HepG2 (cell line): ENCODE results near the gene MPO. TPM values are rescaled to one million over a fixed set of nuclear protein-coding genes. Genes with fewer than 3 reads are reported as not detected.

ENCODE experiments used
- ATAC-seq: fragments of 200-7000 bp; cut with Tn5 transposase; 3 replicates; pipeline ENCODE4 v1.9.1; 2020; ENCODE audit warnings: mild to moderate bottlenecking, moderate library complexity
- BruUV-seq: library from RNA; stranded (reverse); fragments of 400-500 nt; replicated peaks from 2 replicates; lab custom pipeline; 2021; lab: Mats Ljungman, UMichigan
- CTCF ChIA-PET: fragments of 300-600 bp; formaldehyde crosslinking; extraction: SDS; loops from one replicate; lab custom pipeline; 2021; ENCODE audit warnings: low total read pairs, inconsistent platforms, low intra/inter-chr PET ratio; lab: Yijun Ruan, JAX
- POLR2A ChIA-PET: fragments of 350-600 bp; sonication (Branson Sonifier 250); formaldehyde crosslinking; loops from one replicate; lab custom pipeline; 2020; ENCODE audit warnings: antibody characterized with exemption, inconsistent platforms; lab: Yijun Ruan, JAX
- DNase-seq: peaks from one replicate; pipeline ENCODE4 v3.0.0-alpha.2; 2015; ENCODE audit warnings: low spot score
- FAIRE-seq: peaks from 3 replicates; lab custom pipeline; 2011; peaks lifted over from hg19 to GRCh38; lab: Jason Lieb, UNC
- H2AFZ ChIP-seq: one replicate; pipeline ENCODE4 v1.6.1; 2011; ENCODE audit warnings: low read length, inconsistent platforms
- H3K27ac ChIP-seq: fragments of 300-600 bp; 3 replicates; pipeline ENCODE4 v1.8.0; 2011; ENCODE audit warnings: mixed run types, mild to moderate bottlenecking, mixed read lengths, low read length, inconsistent platforms; ENCODE audit not compliant: insufficient read depth; ENCODE audit errors: extremely low read length
- H3K27me3 ChIP-seq, 2 experiments: fragments of 200-600 bp in 1 of 2; 2 replicates in 1 of 2; 3 replicates in 1 of 2; pipeline versions ENCODE4 v1.6.0 to v1.8.0; 2011; ENCODE audit warnings: low read length in 2 of 2, mild to moderate bottlenecking in 2 of 2, moderate library complexity in 2 of 2, inconsistent platforms in 1 of 2; ENCODE audit not compliant: insufficient read depth in 2 of 2, control insufficient read depth in 1 of 2
- H3K36me3 ChIP-seq, 2 experiments: fragments of 200-600 bp in 1 of 2; replicated peaks in 1 of 2; 2 replicates in 1 of 2; 3 replicates in 1 of 2; pipeline versions ENCODE4 v1.5.1 to v1.8.0; 2011; ENCODE audit warnings: low read length in 2 of 2, inconsistent platforms in 1 of 2; ENCODE audit not compliant: insufficient read depth in 2 of 2, control insufficient read depth in 1 of 2
- H3K4me1 ChIP-seq: 2 replicates; pipeline ENCODE4 v1.5.1; 2012; ENCODE audit warnings: low read length, inconsistent platforms; ENCODE audit not compliant: insufficient read depth
- H3K4me2 ChIP-seq: 2 replicates; pipeline ENCODE4 v1.6.0; 2011; ENCODE audit warnings: low read depth, low read length, inconsistent platforms
- H3K4me3 ChIP-seq, 3 experiments: fragments of 200-600 bp in 1 of 3; sonication (generic), shearing (Covaris generic) in 1 of 3; replicated peaks in 1 of 3; 2 replicates each; pipeline ENCODE4 v1.5.1; 2011 to 2016; ENCODE audit warnings: low read length in 3 of 3, inconsistent platforms in 2 of 3, low read depth in 2 of 3, mild to moderate bottlenecking in 2 of 3, control low read depth in 1 of 3, mixed read lengths in 1 of 3; ENCODE audit not compliant: insufficient read depth in 1 of 3
- H3K79me2 ChIP-seq: one replicate; pipeline ENCODE4 v1.6.1; 2011; ENCODE audit warnings: low read length, inconsistent platforms; ENCODE audit not compliant: insufficient read depth
- H3K9ac ChIP-seq: 2 replicates; pipeline ENCODE4 v1.6.0; 2011; ENCODE audit warnings: mild to moderate bottlenecking, low read depth, low read length, inconsistent platforms; ENCODE audit not compliant: insufficient read depth
- H3K9me3 ChIP-seq: 2 replicates; pipeline ENCODE4 v1.5.1; 2012; ENCODE audit warnings: mild to moderate bottlenecking, low read length
- H4K20me1 ChIP-seq: 2 replicates; pipeline ENCODE4 v1.6.0; 2011; ENCODE audit warnings: inconsistent platforms, mild to moderate bottlenecking, low read length, moderate library complexity; ENCODE audit not compliant: insufficient read depth
- ZSCAN20 ChIP-seq: sonication (generic); formaldehyde crosslinking; IDR thresholded peaks from 2 replicates; pipeline ENCODE4 v1.4.0; 2020; ENCODE audit warnings: missing genetic modification reagents, mild to moderate bottlenecking, borderline replicate concordance
- WGBS: methylation state at CpG from one replicate; pipeline ENCODE4 v1.1.6; 2017; ENCODE audit warnings: low lambda C conversion rate; 5-methylcytosine and 5-hydroxymethylcytosine counted together
- in situ Hi-C: cut with HindIII; loops from 2 replicates; pipeline ENCODE4 v1.10.0; 2017; ENCODE audit warnings: low pct_unique_long_range_greater_than_20kb; ENCODE audit not compliant: extremely low pct_ligation_motif_present
- intact Hi-C: fragments of 100-400 bp; cut with micrococcal nuclease; formaldehyde crosslinking; loops from one replicate; pipeline ENCODE4 v1.10.0; 2022; ENCODE audit not compliant: unreplicated experiment
- polyA plus RNA-seq, 8 experiments: library from polyadenylated mRNA; depleted of rRNA in 3 of 8; stranded (reverse) in 7 of 8; unstranded in 1 of 8; fragments of >200 nt; fragmentation: Illumina TruSeq in 4 of 8; extraction: Trizol in 4 of 8; gene quantifications; 2 replicates each; pipeline versions ENCODE4 v1.2.1 to v1.2.3, GENCODE V29; 2011 to 2016; ENCODE audit warnings: low read depth in 4 of 8, missing spikeins in 1 of 8, mixed read lengths in 1 of 8; ENCODE audit not compliant: insufficient read depth in 1 of 8
- total RNA-seq, 5 experiments: library from RNA; depleted of rRNA; stranded (reverse); fragments of >200 nt; fragmentation: Illumina TruSeq; extraction: Trizol; gene quantifications; 2 replicates each; pipeline ENCODE4 v1.2.3, GENCODE V29; 2016; ENCODE audit warnings: low read depth in 1 of 5
- TF ChIP-seq, protein P1 (sequence below): IDR thresholded peaks from 2 replicates; pipeline ENCODE4 v1.4.0; 2020; ENCODE audit warnings: mild to moderate bottlenecking, missing genetic modification reagents

MPO gene
- total and polyA plus RNA-seq, 2 of the 13 experiments (the other 11 are each of a cell fraction or from before 2014, with no cell fraction given), result not detected

DNA sequence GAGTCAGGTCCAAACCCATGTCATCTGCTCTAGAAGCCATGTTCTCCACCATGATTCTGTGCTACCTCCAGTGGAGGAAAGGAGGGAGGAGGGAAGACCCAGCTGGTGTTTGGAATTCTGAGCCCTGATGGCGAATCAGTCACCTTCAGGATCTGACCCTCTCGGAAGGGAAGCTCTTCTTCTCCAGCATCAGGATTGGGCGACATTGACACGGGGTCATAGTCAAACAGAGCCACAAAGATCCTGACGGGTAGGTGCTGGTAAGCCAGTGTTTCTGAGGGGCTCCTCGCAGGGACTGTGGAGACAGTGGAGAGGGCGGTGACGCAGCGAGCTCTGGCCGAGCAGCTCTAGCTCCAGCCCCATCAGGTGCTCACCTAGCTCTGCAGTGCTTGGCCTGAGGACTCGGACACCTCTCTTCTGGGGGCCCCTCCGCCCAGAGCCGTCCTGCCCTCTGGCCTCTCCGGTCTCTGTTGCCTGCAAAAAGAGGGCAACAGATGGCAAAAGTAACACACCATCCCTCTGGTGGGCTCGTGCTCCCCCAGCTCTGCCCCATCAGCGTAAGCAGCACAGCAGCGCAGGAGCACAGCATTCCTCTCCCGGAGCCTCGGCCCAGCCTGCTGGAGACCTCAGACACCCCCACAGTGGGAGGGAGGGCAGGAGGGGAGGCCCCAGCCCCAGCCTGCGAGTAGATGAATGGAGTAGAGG is 26.9 kb upstream of the MPO start:
- no peak overlapping the region for H2AFZ ChIP-seq

DNA sequence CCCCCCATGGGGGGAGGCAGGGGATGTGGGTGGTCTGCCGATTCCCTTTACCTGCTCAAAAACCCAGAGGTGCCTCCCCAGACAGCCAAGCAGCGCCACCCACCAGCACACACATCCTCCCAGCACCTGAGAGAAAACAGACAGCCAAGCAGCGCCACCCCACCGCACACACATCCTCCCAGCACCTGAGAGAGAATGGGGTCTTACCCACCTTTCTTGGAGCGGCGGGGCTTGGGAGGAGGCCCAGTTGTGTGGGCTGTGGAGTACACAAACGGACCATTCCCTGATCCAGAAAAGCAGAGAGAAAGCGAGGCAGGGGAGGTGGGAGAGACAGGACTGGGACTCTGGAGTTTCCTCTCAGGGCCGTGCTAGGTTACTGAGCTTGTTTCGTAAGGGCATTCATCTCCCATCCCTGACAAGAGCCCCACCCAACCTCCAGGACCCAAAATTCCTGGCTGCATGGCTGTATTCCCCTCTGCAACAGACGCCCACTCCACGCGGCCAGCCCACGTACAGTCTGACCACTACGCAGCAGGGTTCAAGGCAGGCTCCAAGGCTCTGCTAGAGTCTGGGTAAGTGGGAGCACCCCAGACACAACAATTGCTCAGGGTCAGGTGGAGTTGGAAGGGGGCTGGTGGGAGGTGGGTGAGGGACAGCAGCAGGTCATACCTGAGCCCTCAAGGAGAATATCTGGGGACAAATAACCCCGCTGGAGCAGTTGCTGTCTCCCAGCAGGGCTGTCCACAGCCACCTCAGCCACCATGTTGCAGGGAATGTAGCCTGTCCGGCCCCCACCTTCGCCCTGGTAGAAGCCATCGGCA is 25.6 kb upstream of the MPO start:
- 29% methylated on average over 16 of the region's 19 CpGs for WGBS
- POLR2A ChIA-PET, result no interaction called here

More for the DNA sequence above, 26.9 kb upstream of the MPO start:
- intact Hi-C loops (loop anchor here (2.0 kb wide), 1 partner anchor 139 kb away; no protein-coding TSS in a partner anchor), in situ Hi-C loops (loop anchor here (5.0 kb wide), 1 partner anchor 140 kb away; no protein-coding TSS in a partner anchor)
- 49% methylated on average over 10 of the region's 20 CpGs for WGBS
- no peak overlapping the region for H3K9ac ChIP-seq
- ATAC-seq (no peak), FAIRE-seq (no peak), DNase-seq (no peak)
- no peak overlapping the region for H3K4me3 ChIP-seq
- peaks cover 18% of the 10 kb centered on the region for H3K4me1 ChIP-seq
- TF ChIP-seq ZSCAN20, result no peak
- POLR2A ChIA-PET, result interaction anchor here (0.9 to 1.6 kb wide), 4 partner anchors 10 to 110 kb away, joined by 3 to 4 read pairs (median 3); partner anchors contain the start of gene RNF43
- CTCF ChIA-PET, result interaction anchor here (2.2 to 2.4 kb wide), 2 partner anchors 10 to 140 kb away, joined by 9 to 24 read pairs; no protein-coding TSS in a partner anchor
- peaks cover 30 to 90% of the 10 kb centered on the region in 2 experiments; a peak in 4 of 5 replicates for H3K27me3 ChIP-seq
- H3K9me3 ChIP-seq, result no peaks in the 10 kb centered on the region
- no peaks in the 10 kb centered on the region for H3K36me3 ChIP-seq
- no peak overlapping the region for H3K27ac ChIP-seq
- H3K79me2 ChIP-seq, result no peaks in the 10 kb centered on the region
- H4K20me1 ChIP-seq, result no peaks in the 10 kb centered on the region
- no TSS peak for BruUV-seq
- H3K4me2 ChIP-seq, result no peak overlapping the region; the same call in 1 of the 2 replicates

More for the DNA sequence above, 25.6 kb upstream of the MPO start:
- no peak for FAIRE-seq
- Histone ChIP-seq H3K9me3 (no peaks in the 10 kb centered on the region), H4K20me1 (no peaks in the 10 kb centered on the region), H2AFZ (no peak overlapping the region), H3K36me3 (no peaks in the 10 kb centered on the region), H3K27me3 (peaks cover 30 to 84% of the 10 kb centered on the region in 2 experiments; a peak in 4 of 5 replicates), H3K27ac (no peak overlapping the region), H3K4me1 (peaks cover 18% of the 10 kb centered on the region), H3K9ac (no peak overlapping the region), H3K4me3 (no peak overlapping the region), H3K4me2 (no peak overlapping the region), H3K79me2 (no peaks in the 10 kb centered on the region)
- no TSS peak for BruUV-seq
- CTCF ChIA-PET, result interaction anchor here (3.1 kb wide), 1 partner anchor 141 kb away, joined by 22 read pairs; no protein-coding TSS in a partner anchor
- TF ChIP-seq, protein P1, sequence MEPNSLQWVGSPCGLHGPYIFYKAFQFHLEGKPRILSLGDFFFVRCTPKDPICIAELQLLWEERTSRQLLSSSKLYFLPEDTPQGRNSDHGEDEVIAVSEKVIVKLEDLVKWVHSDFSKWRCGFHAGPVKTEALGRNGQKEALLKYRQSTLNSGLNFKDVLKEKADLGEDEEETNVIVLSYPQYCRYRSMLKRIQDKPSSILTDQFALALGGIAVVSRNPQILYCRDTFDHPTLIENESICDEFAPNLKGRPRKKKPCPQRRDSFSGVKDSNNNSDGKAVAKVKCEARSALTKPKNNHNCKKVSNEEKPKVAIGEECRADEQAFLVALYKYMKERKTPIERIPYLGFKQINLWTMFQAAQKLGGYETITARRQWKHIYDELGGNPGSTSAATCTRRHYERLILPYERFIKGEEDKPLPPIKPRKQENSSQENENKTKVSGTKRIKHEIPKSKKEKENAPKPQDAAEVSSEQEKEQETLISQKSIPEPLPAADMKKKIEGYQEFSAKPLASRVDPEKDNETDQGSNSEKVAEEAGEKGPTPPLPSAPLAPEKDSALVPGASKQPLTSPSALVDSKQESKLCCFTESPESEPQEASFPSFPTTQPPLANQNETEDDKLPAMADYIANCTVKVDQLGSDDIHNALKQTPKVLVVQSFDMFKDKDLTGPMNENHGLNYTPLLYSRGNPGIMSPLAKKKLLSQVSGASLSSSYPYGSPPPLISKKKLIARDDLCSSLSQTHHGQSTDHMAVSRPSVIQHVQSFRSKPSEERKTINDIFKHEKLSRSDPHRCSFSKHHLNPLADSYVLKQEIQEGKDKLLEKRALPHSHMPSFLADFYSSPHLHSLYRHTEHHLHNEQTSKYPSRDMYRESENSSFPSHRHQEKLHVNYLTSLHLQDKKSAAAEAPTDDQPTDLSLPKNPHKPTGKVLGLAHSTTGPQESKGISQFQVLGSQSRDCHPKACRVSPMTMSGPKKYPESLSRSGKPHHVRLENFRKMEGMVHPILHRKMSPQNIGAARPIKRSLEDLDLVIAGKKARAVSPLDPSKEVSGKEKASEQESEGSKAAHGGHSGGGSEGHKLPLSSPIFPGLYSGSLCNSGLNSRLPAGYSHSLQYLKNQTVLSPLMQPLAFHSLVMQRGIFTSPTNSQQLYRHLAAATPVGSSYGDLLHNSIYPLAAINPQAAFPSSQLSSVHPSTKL (CRISPR knock-in tag), result no peak
- in situ Hi-C loops (loop anchor here (5.0 kb wide), 1 partner anchor 141 kb away; no protein-coding TSS in a partner anchor), intact Hi-C loops (no loop called here)
- DNase-seq, result no peak
- ATAC-seq, result no peak
